CD14-positive monocyte (primary cell): ENCODE results near the gene MRPS27. TPM values are rescaled to one million over a fixed set of nuclear protein-coding genes. Genes with fewer than 3 reads are reported as not detected.

ENCODE experiments used
- DNase-seq, 3 donors: peaks; one replicate each; pipeline ENCODE4 v3.0.0-alpha.2; 2011 to 2022
- H2AFZ ChIP-seq: 2 replicates; pipeline ENCODE4 v1.6.0; 2012; ENCODE audit warnings: mild to moderate bottlenecking, low read depth, low read length, inconsistent platforms; ENCODE audit not compliant: insufficient read depth, poor library complexity, severe bottlenecking
- H3K27ac ChIP-seq, 2 donors: 1 replicate in 1 of 2; 2 replicates in 1 of 2; pipeline ENCODE4 v1.5.1; 2012 to 2013; ENCODE audit warnings: low read length in 2 of 2, control low read depth in 1 of 2, inconsistent platforms in 1 of 2, low read depth in 1 of 2, mild to moderate bottlenecking in 1 of 2
- H3K27me3 ChIP-seq, 2 donors: one replicate each; pipeline versions ENCODE4 v1.6.0 to v1.6.1; 2011 to 2013; ENCODE audit warnings: low read length in 2 of 2; ENCODE audit not compliant: control insufficient read depth in 2 of 2, insufficient read depth in 2 of 2
- H3K36me3 ChIP-seq, 2 donors: replicated peaks in 1 of 2; 1 replicate in 1 of 2; 2 replicates in 1 of 2; pipeline versions ENCODE4 v1.5.1 to v1.6.1; 2012 to 2013; ENCODE audit warnings: low read length in 2 of 2, control low read depth in 1 of 2, inconsistent platforms in 1 of 2, mild to moderate bottlenecking in 1 of 2; ENCODE audit not compliant: insufficient read depth in 2 of 2, control insufficient read depth in 1 of 2
- H3K4me1 ChIP-seq, 2 donors: 1 replicate in 1 of 2; 2 replicates in 1 of 2; pipeline versions ENCODE4 v1.5.1 to v1.6.1; 2012 to 2013; ENCODE audit warnings: low read length in 2 of 2, control low read depth in 1 of 2, inconsistent platforms in 1 of 2, mild to moderate bottlenecking in 1 of 2, moderate library complexity in 1 of 2; ENCODE audit not compliant: insufficient read depth in 2 of 2, control insufficient read depth in 1 of 2
- H3K4me2 ChIP-seq: replicated peaks from 2 replicates; pipeline ENCODE3; 2012; ENCODE audit warnings: low read length, moderate library complexity, mild to moderate bottlenecking; ENCODE audit not compliant: poor library complexity, severe bottlenecking; ENCODE audit errors: extremely low read depth
- H3K4me3 ChIP-seq, 3 experiments: fragments of 200-600 bp in 1 of 3; sonication (generic) in 1 of 3; replicated peaks in 1 of 3; 1 replicate in 2 of 3; 2 replicates in 1 of 3; pipeline ENCODE4 v1.5.1; 2011 to 2013; ENCODE audit warnings: low read length in 3 of 3, mild to moderate bottlenecking in 3 of 3, control low read depth in 2 of 3, low read depth in 2 of 3, inconsistent platforms in 1 of 3, moderate library complexity in 1 of 3
- H3K79me2 ChIP-seq: 2 replicates; pipeline ENCODE4 v1.6.0; 2012; ENCODE audit warnings: mild to moderate bottlenecking, control low read depth, inconsistent platforms, low read length, moderate library complexity; ENCODE audit not compliant: insufficient read depth
- H3K9ac ChIP-seq: 2 replicates; pipeline ENCODE4 v1.6.0; 2017; ENCODE audit warnings: low read length, mild to moderate bottlenecking; ENCODE audit not compliant: insufficient read depth, poor library complexity, severe bottlenecking
- H3K9me3 ChIP-seq, 2 donors: replicated peaks in 1 of 2; 1 replicate in 1 of 2; 2 replicates in 1 of 2; pipeline versions ENCODE4 v1.5.1 to v1.6.1; 2012 to 2013; ENCODE audit warnings: low read length in 2 of 2, control low read depth in 1 of 2; ENCODE audit not compliant: control insufficient read depth in 1 of 2, insufficient read depth in 1 of 2
- H4K20me1 ChIP-seq: 2 replicates; pipeline ENCODE4 v1.6.0; 2012; ENCODE audit warnings: mild to moderate bottlenecking, low read length, control low read depth, moderate library complexity; ENCODE audit not compliant: insufficient read depth
- H3K27ac Mint-ChIP-seq, 7 donors: one replicate each; pipeline ENCODE4 v1.8.0; 2020; ENCODE audit warnings: mild to moderate bottlenecking in 7 of 7, mixed read lengths in 7 of 7, moderate library complexity in 6 of 7, inconsistent platforms in 2 of 7
- H3K27me3 Mint-ChIP-seq, 3 donors: one replicate each; pipeline ENCODE4 v1.8.0; 2021 to 2022; ENCODE audit warnings: low read depth in 3 of 3, mild to moderate bottlenecking in 3 of 3, mixed read lengths in 3 of 3, moderate library complexity in 3 of 3, inconsistent platforms in 1 of 3
- H3K36me3 Mint-ChIP-seq, 2 donors: one replicate each; pipeline ENCODE4 v1.8.0; 2020; ENCODE audit warnings: mixed read lengths in 2 of 2, inconsistent platforms in 1 of 2, mild to moderate bottlenecking in 1 of 2
- H3K4me1 Mint-ChIP-seq: one replicate; pipeline ENCODE4 v1.8.0; 2020; ENCODE audit warnings: mild to moderate bottlenecking, mixed read lengths
- H3K4me3 Mint-ChIP-seq, 2 donors: one replicate each; pipeline ENCODE4 v1.8.0; 2020; ENCODE audit warnings: mild to moderate bottlenecking in 2 of 2, mixed read lengths in 2 of 2, moderate library complexity in 1 of 2
- H3K9me3 Mint-ChIP-seq, 7 donors: one replicate each; pipeline ENCODE4 v1.8.0; 2020 to 2022; ENCODE audit warnings: mixed read lengths in 7 of 7, mild to moderate bottlenecking in 6 of 7, moderate library complexity in 6 of 7, inconsistent platforms in 2 of 7
- CTCF ChIP-seq: fragments of 200-600 bp; IDR thresholded peaks from one replicate; pipeline ENCODE4 v1.8.0; 2022; ENCODE audit warnings: antibody characterized with exemption, mild to moderate bottlenecking
- WGBS: methylation state at CpG from one replicate; pipeline ENCODE4 v1.1.5; 2013; ENCODE audit warnings: missing lambda C conversion rate; ENCODE audit not compliant: insufficient coverage; 5-methylcytosine and 5-hydroxymethylcytosine counted together
- intact Hi-C, 2 donors: fragments of 100-400 bp; cut with micrococcal nuclease; formaldehyde crosslinking; loops; one replicate each; pipeline versions ENCODE4 v1.15.0 to v1.15.1; 2023
- polyA plus RNA-seq, 3 donors: library from polyadenylated mRNA; depleted of rRNA in 1 of 3; unstranded in 2 of 3; stranded (reverse) in 1 of 3; fragments of 300-500 nt in 2 of 3; fragments of >200 nt in 1 of 3; fragmentation: Illumina TruSeq in 2 of 3; gene quantifications; 1 replicate in 2 of 3; 2 replicates in 1 of 3; pipeline ENCODE4 v1.2.3, GENCODE V29; 2012 to 2021

The MRPS27 gene
- polyA plus RNA-seq, 3 donors = 13.3 to 19.2 (median 15.3) TPM

DNA sequence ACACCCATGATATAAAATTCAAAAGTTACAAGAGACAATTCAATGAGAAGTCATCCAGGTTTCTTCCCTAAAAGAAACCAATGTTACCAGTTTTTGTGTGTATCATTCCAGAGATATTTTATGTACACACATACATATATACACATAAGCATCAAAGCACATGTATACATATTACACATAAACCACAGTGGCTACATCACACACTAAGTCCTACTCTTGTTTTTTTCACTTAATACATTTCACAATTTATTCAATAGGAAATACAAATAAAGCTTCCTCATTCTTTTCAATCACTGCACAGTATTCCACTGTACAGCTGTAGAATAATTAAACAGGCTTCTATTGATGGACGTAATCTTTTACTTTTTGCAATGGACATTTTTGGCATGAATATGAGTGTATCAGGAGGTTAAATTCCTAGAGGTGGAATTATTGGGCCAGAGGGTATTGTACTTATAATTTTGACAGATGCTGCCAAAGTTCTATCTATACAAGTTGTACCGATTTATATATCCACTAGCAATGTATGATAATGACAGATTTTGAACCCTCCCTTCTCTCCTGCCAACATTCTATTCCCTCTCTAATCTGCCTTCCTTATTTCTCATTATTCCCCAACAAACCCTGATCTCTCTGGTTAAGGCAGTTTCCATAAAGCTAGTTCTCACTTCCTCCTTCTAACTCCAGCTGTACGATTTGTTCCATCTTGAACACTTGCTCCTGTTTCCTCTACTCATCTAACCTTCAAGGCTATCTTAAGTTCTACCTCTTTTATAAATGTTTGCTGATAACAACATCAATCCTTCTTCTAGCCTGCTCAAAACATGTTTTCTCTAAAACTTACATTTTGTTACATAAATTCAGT, 35.2 kb downstream of the MRPS27 start:
- peaks cover 13% of the 10 kb centered on the region for H3K4me1 Mint-ChIP-seq
- intact Hi-C loops = no loop called here
- H4K20me1 ChIP-seq = no peaks in the 10 kb centered on the region
- H3K36me3 ChIP-seq = peaks cover 6 to 48% of the 10 kb centered on the region in 2 donors
- H3K36me3 Mint-ChIP-seq = peaks cover 36 to 52% of the 10 kb centered on the region in 2 donors
- peak overlapping the region in 6 of 7 donors; percentile 9 to 52 (median 28) for H3K27ac Mint-ChIP-seq
- H3K4me2 ChIP-seq = no peak overlapping the region
- no peaks in the 10 kb centered on the region for H3K9me3 ChIP-seq
- H3K4me3 Mint-ChIP-seq = no peak overlapping the region
- no peak overlapping the region for H3K9ac ChIP-seq
- TF ChIP-seq CTCF = no peak
- H3K4me3 ChIP-seq = no peak overlapping the region
- H3K27ac ChIP-seq = no peak overlapping the region
- H3K27me3 Mint-ChIP-seq = no peaks in the 10 kb centered on the region
- peaks cover 4 to 10% of the 10 kb centered on the region in 2 donors for H3K4me1 ChIP-seq
- H2AFZ ChIP-seq = no peak overlapping the region
- H3K79me2 ChIP-seq = no peaks in the 10 kb centered on the region
- no peaks in the 10 kb centered on the region for H3K27me3 ChIP-seq
- DNase-seq = peak in 2 of 3 donors; percentile 14 to 18
- WGBS = 20% methylated on average over 2 of the region's 3 CpGs
- no peaks in the 10 kb centered on the region for H3K9me3 Mint-ChIP-seq

DNA sequence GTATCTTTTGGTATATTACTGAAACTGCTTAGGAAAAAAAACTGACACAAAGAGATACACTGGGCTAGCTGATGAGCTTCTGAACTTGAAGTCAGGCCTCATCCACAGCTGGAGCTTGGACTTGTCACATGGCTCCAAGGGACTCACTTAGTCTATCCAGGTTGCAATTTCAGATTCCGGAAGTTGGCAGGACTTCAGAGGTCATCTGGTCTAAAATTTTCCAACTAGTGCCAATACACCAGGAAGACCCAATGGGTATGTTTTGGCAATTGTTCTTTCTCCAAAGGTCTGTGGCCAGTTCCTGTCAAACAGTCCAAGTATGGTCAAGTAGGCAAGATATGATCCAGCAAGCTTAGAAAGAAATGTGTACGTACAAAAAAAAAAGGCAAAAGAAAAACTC, 36.7 kb downstream of the MRPS27 start:
- Mint-ChIP-seq H3K36me3 (peaks cover 31 to 46% of the 10 kb centered on the region in 2 donors), H3K4me1 (peaks cover 13% of the 10 kb centered on the region), H3K27ac (no peak overlapping the region), H3K27me3 (no peaks in the 10 kb centered on the region), H3K9me3 (no peaks in the 10 kb centered on the region), H3K4me3 (no peak overlapping the region)
- no peak for TF ChIP-seq CTCF
- peaks cover 4 to 10% of the 10 kb centered on the region in 2 donors for H3K4me1 ChIP-seq
- H3K4me3 ChIP-seq = no peak overlapping the region
- no peaks in the 10 kb centered on the region for H4K20me1 ChIP-seq
- intact Hi-C loops = no loop called here
- H3K27me3 ChIP-seq = no peaks in the 10 kb centered on the region
- no peak overlapping the region for H2AFZ ChIP-seq
- peaks cover 2 to 48% of the 10 kb centered on the region in 2 donors for H3K36me3 ChIP-seq
- no peaks in the 10 kb centered on the region for H3K79me2 ChIP-seq
- no peak overlapping the region for H3K4me2 ChIP-seq
- no peak overlapping the region for H3K27ac ChIP-seq
- no peak for DNase-seq
- WGBS = 91% methylated on average over 1 of the region's 2 CpGs
- H3K9ac ChIP-seq = no peak overlapping the region
- no peaks in the 10 kb centered on the region for H3K9me3 ChIP-seq
